NCI-H146 treated with DMSO at 0.1 percent for 48 hours (cell line): ENCODE results near the gene SLF1.
"Not testable (repeated sequence)": the region's sequence is repeated elsewhere in the genome, so short reads cannot be mapped to it uniquely, and the experiment has no call there.

Source experiments
- DNase-seq: peaks from one replicate; lab custom pipeline; 2025; ENCODE audit not compliant: unreplicated experiment; lab: John Stamatoyannopoulos, UW

SLF1 gene

GRCh38 chr5:94618493-94619328 is at the start of gene SLF1, which contains the start of gene KIAA0825:
TSS of gene SLF1 (plus strand) at chr5:94618669. CDS start at chr5:94628811, 10,142 bp downstream.
TSS of gene KIAA0825 (minus strand) at chr5:94618604. CDS start at chr5:94537126, 81,478 bp downstream.
- DNase-seq, result peak; percentile 66

GRCh38 chr5:94571415-94571814 is 47.1 kb upstream of the SLF1 start:
- DNase-seq, result no peak

- DNase-seq, result not testable (repeated sequence)
These were observed 45.1 kb upstream of the SLF1 start for GRCh38 chr5:94573349-94573748.

- DNase-seq, result no peak
These were observed 43.3 kb upstream of the SLF1 start for GRCh38 chr5:94575196-94575595.

- no peak for DNase-seq
These were observed 40.8 kb upstream of the SLF1 start for GRCh38 chr5:94577466-94578245.

- DNase-seq, result no peak
These were observed 23.1 kb upstream of the SLF1 start for GRCh38 chr5:94595281-94595840.

- DNase-seq, result peak; percentile 3
These were observed 4.9 kb upstream of the SLF1 start for GRCh38 chr5:94613583-94613982.

- DNase-seq, result no peak
These were observed 4.2 kb upstream of the SLF1 start for GRCh38 chr5:94614156-94614805.

- DNase-seq, result no peak
These were observed 2.6 kb upstream of the SLF1 start for GRCh38 chr5:94615862-94616261.

- peak; percentile 46 for DNase-seq
These were observed 408 bp upstream of the SLF1 start for GRCh38 chr5:94618029-94618492.

- no peak for DNase-seq
These were observed 1.8 kb downstream of the SLF1 start for GRCh38 chr5:94620256-94620655.

- DNase-seq, result no peak
These were observed 3.3 kb downstream of the SLF1 start for GRCh38 chr5:94621763-94622162.

- no peak for DNase-seq
These were observed 4.5 kb downstream of the SLF1 start for GRCh38 chr5:94623011-94623410.

GRCh38 chr5:94623877-94624276 is 5.4 kb downstream of the SLF1 start:
- DNase-seq, result no peak

- DNase-seq, result no peak
These were observed 8.7 kb downstream of the SLF1 start for GRCh38 chr5:94627191-94627590.

- no peak for DNase-seq
These were observed 13.6 kb downstream of the SLF1 start for GRCh38 chr5:94632024-94632423.

GRCh38 chr5:94640176-94640575 is 21.7 kb downstream of the SLF1 start:
- DNase-seq, result no peak

- no peak for DNase-seq
These were observed 26.6 kb downstream of the SLF1 start for GRCh38 chr5:94645053-94645452.

GRCh38 chr5:94646758-94647157 is 28.3 kb downstream of the SLF1 start:
- no peak for DNase-seq

GRCh38 chr5:94649874-94650273 is 31.4 kb downstream of the SLF1 start:
- no peak for DNase-seq

GRCh38 chr5:94658272-94658671 is 39.8 kb downstream of the SLF1 start:
- no peak for DNase-seq
